GM21515 (cell line): ENCODE results near the gene ANKRD33.

Experiments used
- ATAC-seq: cut with Tn5 transposase; IDR thresholded peaks from one replicate; pipeline ENCODE4 v1.9.1; 2021; ENCODE audit not compliant: unreplicated experiment

ANKRD33 gene

DNA sequence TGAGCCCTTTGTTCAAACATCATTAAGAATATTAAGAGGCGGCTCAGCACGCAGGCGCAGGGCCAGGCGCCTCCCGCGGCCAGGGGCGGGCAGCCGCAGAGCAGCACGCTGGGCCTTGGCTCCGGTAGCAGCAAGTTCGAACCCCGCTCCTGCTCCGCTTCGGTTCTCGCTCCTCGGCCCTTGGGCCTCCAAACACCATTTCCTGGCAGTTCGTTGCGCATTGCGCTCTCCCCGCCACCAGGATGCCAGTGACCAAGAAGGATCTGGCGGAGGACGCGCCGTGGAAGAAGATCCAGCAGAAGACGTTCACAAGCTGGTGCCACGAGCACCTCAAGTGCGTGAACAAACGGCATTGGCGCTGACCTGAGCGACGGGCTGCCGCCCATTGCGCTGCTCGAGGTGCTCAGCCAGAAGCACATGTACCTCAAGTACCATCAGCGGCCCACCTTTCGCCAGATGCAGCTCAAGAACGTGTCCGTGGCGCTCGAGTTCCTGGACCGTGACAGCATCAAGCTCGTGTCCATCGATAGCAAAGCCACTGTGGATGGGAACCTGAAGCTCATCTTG, 12.5 kb downstream of the ANKRD33 start:
- no peak for ATAC-seq

DNA sequence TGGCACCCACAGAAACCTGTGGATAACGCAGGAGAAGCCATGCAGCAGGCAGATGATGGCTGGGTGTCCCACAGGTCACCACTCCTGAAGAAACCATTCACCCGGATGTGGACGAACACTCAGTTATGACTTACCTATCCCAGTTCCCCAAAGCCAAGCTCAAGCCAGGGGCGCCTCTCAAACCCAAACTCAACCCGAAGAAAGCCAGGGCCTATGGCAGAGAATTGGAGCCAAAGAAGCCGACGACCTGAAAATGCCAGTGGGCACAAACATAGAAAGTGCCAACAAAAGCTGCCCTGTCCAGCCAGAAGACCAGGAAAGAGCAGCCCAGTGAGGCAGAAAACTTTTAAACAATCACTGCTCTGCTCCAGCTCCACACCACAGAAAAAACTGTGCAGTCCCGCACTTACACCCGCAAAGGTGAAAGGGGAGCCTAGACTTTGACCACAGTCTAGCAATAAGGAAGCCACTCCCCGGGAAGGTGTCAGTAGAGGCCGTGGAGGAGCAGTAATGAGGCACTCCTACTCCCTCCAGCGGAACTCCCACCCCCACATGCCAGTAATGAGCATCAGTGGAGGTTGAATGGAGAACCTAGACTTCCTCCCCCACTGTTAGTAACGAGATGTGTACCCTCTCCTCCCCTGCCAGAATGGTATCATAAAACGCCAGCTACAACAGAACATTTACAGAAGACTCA, 13.4 kb downstream of the ANKRD33 start:
- ATAC-seq, result no peak

DNA sequence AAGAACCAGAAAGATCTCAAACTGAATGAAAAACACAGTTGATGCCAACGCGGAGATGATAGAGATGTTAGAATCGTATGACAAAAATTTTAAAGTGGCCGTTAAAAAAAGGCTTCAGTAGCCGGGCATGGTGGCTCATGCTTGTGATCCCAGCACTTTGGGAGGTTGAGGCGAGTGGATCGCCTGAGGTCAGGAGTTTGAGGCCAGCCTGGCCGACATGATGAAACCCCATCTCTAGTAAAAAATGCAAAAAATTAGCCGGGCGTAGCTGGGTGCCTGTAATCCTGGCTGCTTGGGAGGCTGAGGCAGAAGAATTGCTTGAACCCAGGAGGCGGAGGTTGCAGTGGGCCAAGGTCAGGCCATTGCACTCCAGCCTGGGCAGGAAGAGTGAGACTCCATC, 14.0 kb downstream of the ANKRD33 start:
- no peak for ATAC-seq

DNA sequence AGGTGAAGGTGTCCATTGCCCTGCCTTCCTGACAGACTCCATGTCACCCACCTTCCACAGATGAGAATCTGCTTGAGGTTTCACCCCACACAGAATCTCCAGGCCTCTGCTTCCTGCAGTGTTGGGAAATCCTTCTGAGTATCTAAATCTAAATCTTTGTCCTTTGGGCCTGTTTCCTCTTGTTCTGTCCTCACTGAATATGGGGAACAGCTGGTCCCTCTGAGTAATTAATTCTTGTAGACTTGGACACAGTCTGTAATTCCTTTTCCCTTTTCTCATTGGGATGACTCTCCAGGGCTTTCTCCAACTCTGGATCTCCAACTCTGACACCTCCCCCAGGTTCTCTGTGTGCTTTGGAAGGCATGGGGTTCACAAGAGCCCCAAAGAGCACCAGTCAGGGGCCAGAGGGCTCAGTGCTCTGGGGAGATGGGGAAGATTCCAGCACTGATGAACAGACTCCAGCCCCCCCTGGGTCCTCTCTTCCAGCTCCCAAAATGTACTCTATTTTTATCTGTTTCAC, 17.1 kb downstream of the ANKRD33 start:
- no peak for ATAC-seq

DNA sequence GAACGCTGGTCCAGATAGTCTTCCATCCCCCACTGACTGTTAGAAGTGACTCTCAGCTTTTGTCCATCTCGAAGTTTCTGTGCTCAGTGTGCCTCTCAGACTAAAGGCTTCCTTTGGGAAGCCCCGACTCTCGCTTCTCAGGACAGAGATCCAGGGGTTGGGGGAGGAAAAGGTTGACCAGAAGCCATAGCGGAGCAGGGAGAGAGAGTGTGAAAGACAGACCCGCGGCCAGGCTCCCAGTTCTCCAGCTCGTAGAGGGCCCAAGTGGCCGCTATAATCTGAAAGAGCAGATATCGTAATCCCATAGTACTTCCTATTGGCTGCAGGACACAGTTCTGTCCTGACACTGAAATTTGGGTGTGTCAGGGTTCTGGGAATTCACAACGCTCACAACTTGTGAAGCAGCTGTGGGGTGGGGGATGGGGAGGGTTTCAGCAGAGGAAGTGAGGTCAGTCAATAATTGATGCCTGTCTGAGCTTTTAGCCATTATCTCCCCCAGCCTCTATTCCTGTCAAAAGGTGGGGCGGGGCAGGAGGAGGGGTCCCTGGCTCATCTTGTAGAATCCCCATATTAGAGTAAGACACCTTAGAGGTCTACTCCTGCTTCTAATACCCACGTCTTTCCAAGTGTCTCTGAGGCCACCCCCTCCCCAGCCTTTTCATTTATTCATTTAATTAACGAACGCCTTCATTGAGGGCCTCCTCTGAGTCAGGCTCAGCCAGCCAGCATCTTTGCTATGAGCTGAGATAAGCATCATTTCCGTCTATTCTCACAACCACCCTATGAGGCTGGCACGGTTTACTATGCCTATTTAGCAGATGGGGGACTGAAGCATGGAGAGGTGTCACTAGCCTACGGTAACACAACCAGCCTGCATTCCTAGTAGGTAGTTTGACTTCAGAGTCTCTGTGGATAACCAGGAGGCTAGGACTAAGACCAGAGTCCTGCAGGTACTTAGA, 17.8 kb downstream of the ANKRD33 start:
- no peak for ATAC-seq

DNA sequence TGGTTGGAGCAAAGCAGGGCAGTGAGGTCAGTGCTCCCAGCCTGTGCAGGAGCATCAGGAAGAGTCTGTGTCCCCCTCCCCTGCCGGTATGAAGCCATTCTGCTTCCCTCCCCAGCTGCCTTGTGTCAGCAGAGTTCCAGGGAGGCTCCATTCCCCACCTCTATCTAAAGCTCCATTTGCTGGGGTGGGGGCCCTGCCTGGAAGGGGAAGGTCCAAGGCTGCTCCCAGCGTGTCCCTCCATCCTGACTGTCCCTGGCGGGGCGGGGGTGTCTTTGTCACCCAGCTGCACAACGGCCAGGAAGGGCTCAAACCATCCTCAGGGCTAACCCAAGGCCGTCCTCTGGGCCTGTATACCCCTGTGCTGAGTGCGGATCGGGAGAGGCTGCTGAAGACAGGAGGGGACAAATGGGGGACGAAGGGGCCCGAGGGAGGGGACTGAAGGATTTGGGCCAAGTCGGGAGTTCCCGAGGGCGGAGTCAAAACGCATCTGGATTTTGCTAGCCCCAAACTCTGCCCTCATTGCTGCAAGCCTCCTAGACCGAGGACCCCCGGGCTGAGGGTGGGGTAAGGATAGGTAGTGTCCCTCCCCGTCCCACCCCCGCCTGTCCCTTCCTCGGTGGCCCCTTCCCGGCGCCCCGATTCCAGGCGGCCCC, 18.7 kb downstream of the ANKRD33 start:
- ATAC-seq, result no peak

DNA sequence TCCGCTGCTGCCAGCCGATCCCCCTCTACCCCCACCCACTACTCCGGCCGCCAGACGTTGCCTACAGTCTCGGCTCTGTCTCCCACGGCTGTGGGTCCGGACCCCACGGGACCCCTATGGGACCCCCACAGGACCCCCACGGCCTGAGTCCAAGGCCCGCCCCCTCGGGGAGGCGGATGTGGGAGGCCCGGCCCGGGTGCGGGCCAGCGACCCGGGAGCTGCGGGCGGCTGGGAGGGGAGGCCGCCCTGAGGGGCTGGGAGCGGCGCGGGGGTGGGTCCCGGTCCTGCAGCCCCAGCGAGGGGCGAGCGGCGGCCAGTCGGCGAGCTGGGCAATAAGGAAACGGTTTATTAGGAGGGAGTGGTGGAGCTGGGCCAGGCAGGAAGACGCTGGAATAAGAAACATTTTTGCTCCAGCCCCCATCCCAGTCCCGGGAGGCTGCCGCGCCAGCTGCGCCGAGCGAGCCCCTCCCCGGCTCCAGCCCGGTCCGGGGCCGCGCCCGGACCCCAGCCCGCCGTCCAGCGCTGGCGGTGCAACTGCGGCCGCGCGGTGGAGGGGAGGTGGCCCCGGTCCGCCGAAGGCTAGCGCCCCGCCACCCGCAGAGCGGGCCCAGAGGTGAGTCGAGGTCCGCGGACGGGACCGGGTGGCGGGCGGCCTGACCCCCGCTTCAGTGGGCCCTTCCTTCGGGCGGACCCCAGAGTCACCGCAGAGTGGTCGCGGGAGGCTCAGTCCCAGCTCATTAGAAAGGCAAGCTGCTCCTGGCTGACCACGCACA, 19.4 kb downstream of the ANKRD33 start, which contains the start of gene ACVRL1:
TSS of gene ACVRL1 (plus strand) at position 422 of the 773 bp plus-strand sequence. CDS start 4,971 bp downstream, outside the sequence.
- no peak for ATAC-seq

DNA sequence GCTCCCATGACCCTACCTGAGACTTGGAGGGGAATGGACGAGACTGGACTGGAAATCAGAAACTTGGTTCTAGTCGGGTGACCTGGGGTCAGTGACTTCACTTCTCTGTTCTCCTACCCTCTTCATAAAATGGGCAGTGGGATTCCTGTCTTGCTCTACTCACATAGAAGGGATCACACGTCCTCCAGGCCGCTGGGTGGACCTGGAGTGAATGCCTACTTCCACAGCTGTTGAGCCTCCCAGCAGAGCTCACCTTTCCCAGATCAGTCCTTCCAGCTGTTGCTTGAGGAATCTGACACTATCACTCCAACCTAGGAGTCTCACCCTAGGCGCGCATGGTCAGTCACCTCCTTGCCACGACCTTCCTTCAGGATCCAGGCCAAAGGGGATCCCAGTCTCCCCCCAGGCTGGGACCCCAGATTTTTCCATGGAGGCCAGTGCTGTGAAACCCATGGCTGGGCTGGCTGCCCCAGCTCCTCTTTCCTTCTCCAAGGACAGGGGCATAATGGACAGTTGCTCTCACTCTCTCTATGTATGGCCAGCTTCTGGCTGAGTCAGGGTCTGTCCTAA, 20.0 kb downstream of the ANKRD33 start:
- no peak for ATAC-seq

DNA sequence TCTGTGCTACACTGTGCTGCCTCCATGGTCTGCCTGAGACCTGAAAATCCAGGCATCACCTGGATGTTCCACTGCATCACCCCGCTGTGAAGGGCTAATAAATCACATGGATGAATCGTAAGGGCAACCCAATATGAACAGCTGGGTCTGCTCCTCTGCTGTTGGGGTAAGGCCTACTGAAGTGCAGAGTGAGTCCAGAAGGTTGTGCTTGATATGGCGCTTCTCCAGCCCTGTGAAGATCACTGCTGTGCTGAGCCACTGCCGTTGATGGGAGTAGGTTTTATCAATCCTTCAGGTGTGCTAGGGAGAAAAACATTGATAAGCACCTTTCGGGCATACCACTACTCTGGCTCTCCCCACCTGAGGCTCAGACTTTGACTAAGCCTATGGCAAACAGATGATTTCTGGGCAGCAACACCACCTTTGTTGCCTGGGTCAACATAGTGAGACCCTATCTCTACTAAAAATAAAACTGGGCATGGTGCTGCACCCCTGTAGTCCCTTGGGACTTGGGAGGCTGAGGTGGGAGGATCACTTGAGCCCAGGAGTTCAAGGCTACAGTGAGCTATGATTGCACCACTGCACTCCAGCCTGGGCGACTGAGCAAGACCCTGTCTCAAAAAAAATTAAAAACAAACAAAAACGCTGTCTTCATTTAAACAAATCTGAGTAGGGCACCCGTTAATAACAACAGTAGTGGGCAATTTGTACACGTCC, 21.1 kb downstream of the ANKRD33 start:
- no peak for ATAC-seq

DNA sequence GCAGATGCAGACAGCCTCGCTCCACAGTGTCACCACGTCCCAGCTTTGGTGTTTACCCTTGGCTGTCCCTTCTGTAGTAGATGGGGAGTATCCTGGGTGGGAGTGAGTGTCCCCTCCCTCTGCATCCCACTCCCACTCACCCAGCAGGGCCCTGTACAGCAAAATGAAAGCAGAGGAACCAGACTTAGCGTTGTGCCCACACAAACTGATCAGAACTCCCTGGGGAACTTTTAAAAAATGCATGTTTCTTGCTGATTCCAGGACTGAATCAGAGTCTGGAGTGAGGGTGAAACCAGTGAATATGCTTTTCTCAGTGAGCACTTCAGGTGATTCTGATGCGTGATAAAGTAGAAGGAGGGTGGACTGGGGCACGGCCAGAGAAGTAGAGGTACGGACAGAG, 22.3 kb downstream of the ANKRD33 start:
- no peak for ATAC-seq

DNA sequence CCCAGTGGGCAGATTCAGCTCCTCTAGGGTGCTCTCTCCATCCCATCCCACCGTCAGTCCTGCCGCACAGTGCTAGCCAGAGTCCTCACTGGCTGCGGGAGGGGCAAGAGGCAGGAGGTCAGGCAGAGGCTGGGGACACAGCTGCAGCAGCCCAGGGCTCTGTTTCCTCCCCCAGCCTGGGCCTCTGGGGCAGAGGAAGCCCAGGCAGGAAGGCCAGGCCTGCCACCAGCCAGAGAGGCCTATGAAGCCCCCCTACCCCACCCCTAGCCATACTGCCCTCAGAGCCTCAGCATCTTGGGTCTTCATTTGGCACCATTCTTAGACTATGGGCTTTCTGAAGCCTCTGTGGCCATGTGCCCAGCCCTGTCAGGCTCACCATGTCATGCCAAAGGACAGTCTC, 22.8 kb downstream of the ANKRD33 start:
- ATAC-seq, result no peak

DNA sequence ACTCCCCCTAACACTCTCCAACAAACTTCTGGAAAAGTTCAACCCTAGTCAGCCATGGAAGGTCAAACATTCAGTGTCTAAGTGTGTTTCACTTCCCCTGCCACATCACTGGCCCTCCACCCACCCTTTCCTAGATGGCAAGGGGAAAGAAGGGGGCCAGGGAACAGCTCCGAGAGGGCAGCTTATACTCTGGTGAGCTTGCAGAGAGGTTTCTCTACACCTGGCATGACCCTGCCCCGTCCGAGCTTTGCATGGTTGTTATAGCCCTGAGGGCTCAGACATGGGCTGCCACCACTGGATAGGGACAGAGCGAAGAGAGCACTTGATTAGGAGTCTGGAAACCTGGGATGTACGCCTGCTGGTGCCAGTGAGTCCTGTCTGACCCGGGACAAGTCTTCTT, 23.4 kb downstream of the ANKRD33 start:
- ATAC-seq, result no peak

DNA sequence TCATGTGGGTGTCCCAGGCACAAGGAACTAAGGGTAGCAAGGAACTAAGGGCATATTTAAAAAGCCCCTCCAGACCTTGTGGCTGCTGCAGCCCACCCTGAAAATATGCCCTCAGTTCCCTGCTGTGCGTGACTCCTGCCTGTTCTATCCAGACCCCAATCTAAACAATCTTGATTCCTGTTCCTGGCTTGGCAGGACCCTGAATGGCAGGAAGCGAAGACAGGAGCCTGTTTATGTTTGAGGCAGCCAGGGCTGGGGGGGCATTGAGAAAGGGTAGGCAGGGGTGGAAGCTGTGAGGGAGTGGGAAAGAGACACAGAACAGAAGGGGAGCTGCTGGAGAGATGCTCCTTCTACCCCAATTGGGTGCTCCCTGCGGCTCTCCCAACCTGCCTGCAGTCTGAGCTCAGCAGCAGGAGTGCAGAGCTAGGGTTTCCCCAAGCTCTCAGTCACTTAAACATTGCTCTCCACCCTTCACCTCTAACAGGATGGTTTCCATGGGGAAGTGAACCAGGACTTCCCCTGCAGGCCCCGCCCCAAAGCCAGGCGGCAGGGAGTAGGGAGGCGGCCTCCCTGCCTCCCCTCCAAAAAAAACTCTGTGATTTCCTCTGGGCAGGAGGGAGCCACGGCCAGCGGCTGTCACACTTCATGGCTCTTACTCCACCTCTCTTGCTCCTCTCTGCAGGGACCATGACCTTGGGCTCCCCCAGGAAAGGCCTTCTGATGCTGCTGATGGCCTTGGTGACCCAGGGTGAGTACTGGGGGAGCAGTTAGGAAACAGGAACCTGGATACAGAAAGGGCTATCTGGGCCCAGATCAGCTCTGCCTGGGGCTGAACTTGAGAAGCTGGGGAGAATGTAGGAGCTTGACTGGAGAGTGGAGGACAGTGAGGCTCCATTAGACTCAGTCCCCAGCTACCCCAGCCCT, 24.1 kb downstream of the ANKRD33 start:
- ATAC-seq, result no peak

DNA sequence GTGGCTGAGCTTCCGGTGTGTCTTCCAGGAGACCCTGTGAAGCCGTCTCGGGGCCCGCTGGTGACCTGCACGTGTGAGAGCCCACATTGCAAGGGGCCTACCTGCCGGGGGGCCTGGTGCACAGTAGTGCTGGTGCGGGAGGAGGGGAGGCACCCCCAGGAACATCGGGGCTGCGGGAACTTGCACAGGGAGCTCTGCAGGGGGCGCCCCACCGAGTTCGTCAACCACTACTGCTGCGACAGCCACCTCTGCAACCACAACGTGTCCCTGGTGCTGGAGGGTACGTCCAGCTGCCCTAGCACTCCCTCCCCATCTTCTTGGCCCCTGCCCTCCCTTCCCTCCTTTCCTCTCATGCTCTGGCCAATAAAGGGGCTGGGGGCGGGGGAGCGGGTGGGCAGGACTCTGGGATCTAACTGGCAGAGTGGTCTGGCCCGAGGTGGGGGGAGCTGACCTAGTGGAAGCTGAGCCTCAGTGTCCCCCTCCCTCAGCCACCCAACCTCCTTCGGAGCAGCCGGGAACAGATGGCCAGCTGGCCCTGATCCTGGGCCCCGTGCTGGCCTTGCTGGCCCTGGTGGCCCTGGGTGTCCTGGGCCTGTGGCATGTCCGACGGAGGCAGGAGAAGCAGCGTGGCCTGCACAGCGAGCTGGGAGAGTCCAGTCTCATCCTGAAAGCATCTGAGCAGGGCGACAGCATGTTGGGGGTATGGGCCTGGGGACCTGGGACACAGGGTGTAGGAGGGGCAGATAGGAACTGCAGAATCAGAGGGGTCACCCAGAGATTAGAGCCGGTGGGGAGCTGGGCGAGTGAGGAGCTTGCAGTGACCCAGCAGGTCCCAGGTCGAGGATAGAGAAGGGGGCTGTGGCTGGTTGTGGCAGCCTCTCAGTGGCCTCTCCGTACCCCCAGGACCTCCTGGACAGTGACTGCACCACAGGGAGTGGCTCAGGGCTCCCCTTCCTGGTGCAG, 25.4 kb downstream of the ANKRD33 start:
- no peak for ATAC-seq

DNA sequence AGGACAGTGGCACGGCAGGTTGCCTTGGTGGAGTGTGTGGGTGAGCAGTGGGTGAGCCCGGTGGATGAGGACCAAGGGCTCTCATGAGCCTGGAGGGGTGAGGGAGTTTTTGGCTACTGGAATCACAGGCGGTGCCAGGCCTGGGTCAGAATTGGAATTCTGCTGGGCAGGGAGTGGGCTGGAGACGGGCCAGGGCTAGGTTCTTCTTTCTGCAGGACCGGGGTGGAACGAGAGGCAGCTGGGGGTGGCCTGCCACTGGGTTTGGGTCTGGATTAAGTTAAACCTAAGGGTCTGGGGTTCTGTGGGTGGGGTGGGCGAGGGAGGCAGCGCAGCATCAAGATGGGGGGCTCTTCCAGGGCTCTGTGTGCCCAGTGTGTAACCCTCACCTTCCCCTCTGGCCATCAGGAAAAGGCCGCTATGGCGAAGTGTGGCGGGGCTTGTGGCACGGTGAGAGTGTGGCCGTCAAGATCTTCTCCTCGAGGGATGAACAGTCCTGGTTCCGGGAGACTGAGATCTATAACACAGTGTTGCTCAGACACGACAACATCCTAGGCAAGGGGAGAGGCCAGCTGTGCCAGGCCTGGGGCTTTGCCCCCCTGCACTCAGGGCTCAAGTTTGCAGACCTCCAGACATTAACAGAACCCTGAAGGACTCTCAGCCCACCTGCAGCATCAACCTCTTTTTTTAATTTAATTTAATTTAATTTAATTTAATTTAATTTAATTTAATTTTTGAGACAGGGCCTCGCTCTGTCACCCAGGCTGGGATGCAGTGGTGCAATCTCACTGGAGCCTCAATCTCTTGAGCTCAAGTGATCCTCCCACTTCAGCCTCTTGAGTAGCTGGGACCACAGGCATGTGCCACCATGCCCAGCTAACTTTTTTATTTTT, 26.4 kb downstream of the ANKRD33 start:
- ATAC-seq, result no peak

DNA sequence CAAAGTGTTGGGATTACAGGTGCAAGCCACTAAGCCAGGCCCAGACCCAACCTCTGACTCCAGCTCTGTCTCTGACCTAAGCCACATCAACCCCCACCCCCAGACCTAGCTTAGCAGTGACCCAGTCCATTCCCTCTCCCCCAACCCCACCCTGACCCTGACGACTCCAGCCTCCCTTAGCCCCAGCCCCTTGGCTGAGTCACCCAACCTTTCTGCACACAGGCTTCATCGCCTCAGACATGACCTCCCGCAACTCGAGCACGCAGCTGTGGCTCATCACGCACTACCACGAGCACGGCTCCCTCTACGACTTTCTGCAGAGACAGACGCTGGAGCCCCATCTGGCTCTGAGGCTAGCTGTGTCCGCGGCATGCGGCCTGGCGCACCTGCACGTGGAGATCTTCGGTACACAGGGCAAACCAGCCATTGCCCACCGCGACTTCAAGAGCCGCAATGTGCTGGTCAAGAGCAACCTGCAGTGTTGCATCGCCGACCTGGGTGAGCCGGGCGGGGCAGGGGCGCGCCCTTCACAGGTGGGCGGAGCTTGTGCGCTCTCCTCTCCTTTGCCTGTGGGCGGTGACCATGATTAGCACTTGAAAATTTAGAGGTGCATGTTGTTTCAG, 27.2 kb downstream of the ANKRD33 start:
- ATAC-seq, result no peak
